OCI-LY1 (cell line): ENCODE measurements around the gene CCR3.
"Not testable (repeated sequence)": the region's sequence is repeated elsewhere in the genome, so short reads cannot be mapped to it uniquely, and the experiment has no call there.

Experiments
- EZH2 ChIP-seq: fragments of 200-600 bp; sonication (generic), shearing (Covaris generic); IDR thresholded peaks from 2 replicates; pipeline ENCODE4 v1.8.0; 2017; ENCODE audit warnings: borderline replicate concordance, mixed run types, mild to moderate bottlenecking, antibody characterized with exemption, low read length, moderate library complexity, mixed read lengths
- TF ChIP-seq, protein P1 (sequence below): fragments of 200-600 bp; sonication (generic), shearing (Covaris generic); IDR thresholded peaks from 2 replicates; pipeline ENCODE4 v1.5.1; 2017; ENCODE audit warnings: mild to moderate bottlenecking, antibody characterized with exemption, low read length, moderate library complexity, mixed read lengths

DNA sequence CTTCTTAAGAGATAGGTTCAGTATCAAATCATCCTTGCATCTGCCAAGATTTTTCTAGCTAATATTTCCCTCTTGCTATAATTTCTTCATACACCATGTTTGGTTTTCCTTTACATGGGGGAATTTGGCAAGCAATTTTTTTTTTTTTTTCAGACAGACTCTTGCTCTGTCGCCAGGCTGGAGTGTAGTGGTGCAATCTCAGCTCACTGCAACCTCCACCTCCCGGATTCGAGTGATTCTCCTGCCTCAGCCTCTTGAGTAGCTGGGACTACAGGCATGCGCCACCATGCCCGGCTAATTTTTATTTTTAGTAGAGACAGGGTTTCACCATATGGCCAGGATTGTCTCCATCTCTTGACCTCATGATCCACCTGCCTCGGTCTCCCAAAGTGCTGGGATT is 34.7 kb upstream of the CCR3 start:
- TF ChIP-seq, protein P1, sequence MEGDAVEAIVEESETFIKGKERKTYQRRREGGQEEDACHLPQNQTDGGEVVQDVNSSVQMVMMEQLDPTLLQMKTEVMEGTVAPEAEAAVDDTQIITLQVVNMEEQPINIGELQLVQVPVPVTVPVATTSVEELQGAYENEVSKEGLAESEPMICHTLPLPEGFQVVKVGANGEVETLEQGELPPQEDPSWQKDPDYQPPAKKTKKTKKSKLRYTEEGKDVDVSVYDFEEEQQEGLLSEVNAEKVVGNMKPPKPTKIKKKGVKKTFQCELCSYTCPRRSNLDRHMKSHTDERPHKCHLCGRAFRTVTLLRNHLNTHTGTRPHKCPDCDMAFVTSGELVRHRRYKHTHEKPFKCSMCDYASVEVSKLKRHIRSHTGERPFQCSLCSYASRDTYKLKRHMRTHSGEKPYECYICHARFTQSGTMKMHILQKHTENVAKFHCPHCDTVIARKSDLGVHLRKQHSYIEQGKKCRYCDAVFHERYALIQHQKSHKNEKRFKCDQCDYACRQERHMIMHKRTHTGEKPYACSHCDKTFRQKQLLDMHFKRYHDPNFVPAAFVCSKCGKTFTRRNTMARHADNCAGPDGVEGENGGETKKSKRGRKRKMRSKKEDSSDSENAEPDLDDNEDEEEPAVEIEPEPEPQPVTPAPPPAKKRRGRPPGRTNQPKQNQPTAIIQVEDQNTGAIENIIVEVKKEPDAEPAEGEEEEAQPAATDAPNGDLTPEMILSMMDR = not testable (repeated sequence)
- not testable (repeated sequence) for TF ChIP-seq EZH2
